UCSD-AML1 (cell line): Measurements from ENCODE around the gene FAM222B.
"Not testable (repeated sequence)": the region's sequence is repeated elsewhere in the genome, so short reads cannot be mapped to it uniquely, and the experiment has no call there.

ENCODE experiments used
- DNase-seq: peaks from one replicate; lab custom pipeline; 2025; ENCODE audit not compliant: unreplicated experiment; lab: John Stamatoyannopoulos, UW

Gene FAM222B

DNA sequence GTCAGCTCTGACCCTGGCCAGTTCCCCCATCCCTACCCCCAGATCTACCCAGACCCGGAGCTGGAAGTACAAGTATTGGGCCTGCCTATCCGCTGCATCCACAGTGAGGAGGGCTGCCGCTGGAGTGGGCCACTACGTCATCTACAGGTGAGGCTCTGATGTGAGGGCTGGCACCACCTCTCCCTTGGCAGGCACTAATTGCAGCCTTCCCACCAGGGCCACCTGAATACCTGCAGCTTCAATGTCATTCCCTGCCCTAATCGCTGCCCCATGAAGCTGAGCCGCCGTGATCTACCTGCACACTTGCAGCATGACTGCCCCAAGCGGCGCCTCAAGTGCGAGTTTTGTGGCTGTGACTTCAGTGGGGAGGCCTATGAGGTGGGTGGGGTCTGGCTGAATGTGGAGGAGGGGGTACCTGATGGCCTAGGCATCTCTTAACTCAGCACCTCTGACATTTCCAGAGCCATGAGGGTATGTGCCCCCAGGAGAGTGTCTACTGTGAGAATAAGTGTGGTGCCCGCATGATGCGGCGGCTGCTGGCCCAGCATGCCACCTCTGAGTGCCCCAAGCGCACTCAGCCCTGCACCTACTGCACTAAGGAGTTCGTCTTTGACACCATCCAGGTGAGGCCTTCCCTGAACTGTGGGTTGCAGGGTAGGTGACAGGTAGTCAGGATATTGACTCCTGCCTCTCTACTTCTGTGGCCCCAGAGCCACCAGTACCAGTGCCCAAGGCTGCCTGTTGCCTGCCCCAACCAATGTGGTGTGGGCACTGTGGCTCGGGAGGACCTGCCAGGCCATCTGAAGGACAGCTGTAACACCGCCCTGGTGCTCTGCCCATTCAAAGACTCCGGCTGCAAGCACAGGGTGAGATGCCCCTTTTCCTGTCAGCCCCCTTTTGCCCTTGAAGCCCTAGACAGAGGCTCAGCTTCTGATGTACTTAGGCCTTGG lies 94.5 kb downstream of the FAM222B start:
- DNase-seq, result no peak

DNA sequence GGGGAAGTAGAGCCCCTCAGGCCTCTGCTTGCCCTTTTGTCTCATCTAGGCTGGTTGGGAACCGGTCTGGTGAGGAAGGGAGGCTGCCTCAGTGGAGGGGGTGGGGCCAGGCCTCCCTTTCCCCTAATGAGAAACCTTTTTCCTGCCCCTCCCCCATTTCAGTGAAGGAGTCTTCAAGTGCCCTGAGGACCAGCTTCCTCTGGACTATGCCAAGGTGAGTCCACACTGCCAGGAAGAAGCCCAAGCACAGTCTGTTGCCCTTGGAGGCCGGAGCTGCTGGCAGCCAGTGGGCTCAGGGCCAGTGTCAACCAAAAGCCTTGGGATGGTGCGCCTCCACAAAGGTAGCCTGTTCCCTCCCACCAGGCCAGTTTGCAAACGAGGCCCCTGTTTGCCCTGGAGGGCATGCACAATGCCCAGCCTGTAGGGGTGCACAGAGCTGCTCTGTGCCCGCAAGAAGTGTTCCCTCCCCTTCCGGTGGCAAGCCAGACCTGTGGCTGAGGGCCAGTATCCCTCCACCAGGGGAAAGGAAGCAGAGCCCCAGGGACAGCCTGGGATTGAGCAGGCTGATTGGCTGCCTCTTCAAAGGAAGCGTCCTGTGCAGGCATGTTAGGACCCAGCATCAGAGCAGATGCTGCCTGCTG lies 95.4 kb downstream of the FAM222B start:
- no peak for DNase-seq

DNA sequence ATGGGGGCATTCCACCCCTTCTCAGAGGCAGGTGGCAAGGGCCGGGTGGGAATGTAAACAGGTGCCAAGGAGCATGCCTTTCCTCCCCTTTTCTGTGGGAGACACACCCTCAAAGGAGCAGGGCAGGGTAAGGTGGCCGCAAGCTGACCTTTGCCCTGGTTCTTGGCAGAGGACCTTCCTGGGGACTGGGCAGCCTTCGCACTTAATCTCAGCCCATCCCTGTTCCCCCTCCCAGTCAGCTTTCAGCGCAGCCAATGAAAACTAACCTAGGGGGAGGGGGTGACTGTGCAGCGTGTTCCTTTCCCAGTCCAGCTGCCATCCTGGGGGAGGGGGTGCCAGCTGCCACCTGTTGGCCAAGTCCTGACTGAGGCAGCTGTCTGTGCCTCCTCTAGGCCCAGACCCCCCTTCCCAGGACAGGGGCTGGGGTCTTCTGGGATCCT lies 96.0 kb downstream of the FAM222B start:
- no peak for DNase-seq

DNA sequence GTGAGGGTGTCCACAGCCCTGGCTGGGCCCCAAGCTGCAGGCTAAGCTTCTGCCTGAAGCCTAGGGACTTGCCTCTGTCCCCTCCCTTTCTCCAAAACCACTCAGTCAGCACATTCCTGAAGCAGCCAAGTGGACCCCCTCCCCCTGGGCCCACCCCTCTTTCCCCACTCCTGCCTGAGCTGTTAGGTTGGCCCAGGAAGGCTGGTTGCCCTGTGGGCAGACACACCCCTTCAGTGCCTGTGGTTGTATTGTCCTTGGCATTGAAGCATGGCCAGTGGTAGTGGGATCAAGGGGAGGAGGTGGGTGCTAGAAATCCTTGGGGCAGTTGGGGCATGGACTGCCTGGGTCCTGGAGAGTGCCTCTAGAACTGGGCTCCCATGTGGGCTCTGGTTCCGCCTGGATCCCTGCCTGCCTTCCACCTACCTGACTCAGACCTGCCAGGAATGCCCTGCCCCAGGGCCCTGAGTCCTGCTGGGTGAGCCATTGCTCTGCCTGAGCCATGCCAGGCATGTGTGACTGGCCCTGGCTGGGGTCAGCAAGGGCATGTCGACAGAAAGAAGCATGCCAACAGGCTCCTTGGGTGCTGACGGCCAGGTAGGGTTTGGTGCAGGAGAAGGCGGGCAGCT lies 96.7 kb downstream of the FAM222B start:
- no peak for DNase-seq

DNA sequence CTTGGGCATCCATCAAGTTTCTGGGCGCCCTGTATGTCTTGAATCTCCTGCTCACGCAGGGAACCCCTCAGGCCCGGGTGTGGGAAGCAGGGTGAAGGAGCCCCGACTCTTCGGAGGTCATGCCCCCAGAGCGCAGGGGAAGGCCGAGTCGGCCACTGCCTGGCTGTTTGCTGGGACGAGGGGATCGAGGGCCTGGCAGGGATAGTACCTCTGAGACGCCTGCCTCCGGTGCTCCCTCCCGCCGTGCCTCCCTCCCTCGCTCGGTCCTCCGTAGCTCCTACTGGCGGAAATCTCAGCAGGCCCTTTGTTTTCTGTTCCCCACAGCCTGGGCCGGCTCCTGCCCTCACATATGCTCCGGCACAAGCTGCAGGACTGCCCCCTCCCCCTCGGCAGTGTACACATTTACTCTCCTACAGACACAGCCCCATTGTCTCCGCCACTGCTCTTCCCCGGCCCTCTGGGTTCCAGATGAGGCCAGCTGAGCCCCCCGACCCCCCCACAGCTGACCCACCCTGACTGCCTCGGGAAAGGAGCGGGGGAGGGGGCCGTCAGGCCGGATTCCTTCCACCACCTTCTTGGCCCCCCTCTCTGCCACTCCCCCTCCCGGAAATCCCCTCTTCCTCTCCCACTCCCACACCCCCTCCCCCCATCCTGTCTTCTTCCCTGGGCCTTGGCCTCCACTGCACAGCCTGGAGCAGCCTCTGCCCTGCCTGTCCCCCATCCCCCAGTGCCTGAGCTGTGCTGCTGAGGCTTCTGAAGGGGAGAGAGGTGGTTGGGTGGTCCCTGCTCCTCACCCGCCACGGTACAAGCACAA lies 97.4 kb downstream of the FAM222B start:
- DNase-seq, result no peak

DNA sequence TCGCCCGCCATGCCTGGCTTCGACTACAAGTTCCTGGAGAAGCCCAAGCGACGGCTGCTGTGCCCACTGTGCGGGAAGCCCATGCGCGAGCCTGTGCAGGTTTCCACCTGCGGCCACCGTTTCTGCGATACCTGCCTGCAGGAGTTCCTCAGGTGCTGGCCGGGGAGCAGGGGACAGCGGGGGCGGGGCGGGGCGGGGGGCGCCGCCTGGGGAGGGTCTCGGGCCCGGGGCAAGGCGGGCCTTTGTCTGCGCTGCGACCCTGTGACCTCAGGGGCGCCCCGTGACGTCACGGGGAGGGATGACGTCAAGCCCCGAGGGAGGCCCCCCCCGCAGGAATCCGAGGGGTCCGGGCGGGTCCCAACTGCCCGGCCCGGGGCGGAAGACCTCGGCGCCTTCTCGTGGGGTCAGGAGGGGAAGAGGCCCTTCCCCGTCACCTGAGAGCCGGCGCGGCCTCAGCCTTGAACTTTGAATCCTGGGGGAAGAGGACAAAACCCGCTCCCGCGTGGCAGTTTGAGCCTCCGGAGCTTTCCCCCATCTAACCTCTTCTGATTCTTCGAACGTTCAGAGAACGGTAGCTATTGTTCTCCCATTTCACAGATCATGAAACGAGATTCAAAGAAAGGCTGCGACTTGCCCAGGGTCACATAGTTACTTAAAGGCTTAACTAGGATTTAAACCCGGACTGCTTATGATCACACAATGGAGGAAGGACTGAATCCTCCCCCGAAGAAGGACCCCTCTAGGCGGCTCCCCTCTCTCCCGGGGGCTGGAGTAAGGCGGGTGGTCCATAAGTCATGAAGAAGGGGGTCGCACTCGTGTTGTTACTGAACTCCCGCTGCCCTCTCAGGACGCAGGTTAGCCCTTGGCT lies 98.3 kb downstream of the FAM222B start:
- DNase-seq, result peak; percentile 56

DNA sequence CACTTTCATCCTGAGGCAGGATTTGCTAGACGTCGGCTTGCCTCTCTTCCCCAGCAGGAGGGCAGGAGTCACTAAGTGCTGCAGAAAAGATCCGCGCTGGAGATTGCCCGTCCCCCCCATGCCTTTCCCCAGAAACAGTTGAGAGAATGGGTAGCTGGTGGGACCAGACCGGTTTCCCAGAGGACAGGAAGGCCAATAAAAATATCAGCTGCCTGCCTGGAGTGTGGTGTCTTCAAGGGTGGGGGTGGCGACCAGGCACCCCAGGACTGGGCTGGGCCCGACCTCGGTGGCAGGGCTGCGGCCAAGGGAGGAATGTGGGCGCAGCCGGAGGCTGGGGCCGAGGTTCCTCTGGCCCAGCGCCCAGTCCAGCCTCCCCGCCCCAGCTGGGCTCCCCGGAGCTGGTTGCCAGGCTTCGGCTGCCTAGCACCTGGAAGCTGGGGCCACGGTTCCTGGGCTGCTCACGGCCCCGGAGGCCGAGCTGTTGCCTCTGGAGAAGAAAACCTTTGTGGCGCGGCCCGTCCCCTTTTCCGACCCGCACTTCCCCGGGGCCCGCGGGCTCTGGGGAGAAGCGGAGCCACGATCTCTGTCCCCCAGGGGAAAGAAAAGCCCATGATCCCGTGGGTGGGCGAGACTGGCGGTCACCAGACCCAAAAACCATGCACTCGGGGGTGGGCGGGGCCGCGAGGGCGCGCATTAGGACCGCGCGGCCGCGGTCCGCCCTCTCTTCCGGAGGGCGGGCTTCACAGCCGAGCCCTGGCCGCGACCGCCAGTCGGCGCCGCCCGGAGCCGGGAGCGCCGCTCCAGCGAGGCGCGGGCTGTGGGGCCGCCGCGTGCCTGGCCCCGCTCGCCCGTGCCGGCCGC lies 99.1 kb downstream of the FAM222B start, which contains the start of gene TRAF4:
Gene TRAF4, plus strand, starts transcription at position 769 of the 861 bp plus-strand sequence. CDS start 102 bp downstream, outside the sequence.
- peak; percentile 89 for DNase-seq

DNA sequence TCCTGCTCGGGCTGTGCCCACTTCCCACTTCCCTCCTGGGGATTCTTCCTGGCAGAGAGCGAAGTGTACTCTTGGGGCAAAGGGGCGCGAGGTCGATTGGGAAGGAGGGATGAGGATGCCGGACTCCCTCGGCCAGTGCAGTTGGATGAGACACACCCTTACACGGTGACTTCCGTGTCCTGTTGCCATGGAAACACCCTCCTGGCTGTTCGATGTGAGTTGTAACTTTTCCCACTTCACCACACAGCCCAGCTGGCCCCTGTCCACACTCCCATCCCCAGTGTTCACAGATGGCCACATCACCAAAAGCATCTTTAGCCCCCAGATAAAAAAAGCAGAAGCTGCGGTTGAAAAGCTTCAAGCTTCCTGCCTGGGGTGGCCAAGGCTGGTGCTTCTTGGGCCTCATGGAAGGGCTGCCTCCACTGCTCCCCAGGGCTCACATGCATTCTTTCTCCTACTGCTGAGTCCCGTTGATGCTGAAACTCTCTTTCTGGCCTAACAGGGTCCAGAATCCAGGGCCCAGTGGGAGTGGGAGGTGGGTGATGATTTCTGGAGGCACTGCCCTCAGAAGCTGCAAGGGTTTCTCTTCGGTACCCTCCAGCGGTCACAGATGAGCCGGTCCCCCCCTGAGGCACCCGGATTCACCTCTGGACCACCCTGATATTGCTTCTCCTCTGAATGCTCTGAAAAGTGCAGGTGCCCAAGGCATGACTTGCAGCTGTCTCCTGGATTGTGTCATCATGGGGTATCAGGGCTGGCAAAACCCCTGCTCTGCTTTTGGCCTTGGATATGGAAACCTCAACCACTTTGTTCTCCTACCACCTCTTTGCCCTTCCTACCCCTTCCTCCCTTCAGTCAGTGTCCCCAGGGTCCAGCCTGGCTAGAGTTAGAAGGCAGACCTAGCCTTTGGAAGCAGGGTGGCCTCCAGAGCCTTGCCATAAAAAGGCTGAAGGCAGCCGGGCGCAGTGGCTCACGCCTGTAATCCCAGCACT lies 100.9 kb downstream of the FAM222B start:
- DNase-seq, result peak; percentile 81

DNA sequence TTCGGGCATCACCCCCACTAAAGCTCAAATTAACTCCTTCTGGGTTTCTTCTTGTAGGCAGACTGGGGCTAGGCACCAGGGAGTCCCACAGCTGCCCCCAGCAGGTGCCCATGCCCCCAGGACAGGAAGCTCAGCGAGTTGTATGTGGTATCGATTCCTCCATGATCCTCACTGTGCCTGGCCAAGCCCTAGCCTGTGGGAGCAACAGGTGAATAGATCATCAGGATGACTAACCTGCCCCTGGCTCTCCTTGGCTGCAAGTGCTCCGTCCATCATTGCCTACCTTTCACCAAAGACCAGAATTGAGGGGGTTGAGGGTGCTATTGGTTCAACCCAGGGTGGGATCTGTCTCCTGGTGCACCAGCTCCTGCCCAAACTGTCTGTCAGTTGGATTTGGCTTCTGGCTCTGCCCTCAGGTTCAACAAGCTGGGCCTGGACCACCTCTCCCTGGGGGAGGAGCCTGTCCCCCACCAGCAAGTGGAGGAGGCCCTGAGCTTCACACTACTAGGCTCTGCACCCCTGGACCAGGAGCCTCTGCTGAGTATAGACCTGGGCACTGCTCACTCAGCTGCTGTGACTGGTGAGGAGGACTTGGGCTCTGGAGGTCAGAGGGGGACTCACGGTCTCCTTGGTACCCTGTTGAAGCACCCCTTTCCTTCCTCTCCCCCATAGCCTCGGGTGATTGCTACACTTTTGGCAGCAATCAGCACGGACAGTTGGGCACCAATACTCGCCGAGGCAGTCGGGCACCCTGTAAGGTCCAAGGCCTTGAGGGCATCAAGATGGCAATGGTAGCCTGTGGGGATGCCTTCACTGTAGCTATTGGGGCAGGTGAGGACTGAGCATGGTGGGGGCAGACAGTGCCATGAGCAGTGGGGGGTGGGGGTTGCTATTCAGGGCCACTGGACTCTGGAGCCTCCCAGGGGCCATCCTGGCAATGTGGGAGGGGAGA lies 101.9 kb downstream of the FAM222B start:
- no peak for DNase-seq

DNA sequence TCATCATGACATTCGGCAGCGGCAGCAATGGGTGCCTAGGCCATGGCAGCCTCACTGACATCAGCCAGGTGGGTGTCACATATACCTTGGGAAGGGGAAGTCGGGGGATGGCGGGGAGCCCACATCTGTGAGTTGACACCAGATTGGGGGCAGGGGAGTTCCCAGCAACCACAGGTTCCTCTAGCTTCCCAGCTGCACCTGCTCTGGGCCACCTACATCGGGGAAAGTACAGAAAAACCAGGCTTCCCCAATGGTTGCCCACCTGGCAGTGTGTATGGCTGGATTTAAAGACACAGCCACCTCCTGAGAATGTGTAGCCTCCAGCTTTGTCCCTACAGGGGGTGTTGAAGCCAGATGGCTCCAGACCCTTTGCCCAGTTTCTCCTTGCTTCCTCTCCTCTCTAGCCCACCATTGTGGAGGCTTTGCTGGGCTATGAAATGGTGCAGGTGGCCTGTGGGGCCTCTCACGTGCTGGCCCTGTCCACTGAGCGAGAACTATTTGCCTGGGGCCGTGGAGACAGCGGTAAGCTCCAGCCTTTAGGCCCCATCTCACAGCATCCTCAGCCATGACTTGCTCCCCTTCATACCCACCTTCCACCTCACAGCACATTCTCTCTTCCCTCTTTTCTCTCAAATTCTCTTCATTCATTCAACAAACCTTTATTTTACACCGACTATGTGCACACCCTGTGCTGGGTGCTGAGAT lies 103.8 kb downstream of the FAM222B start:
- no peak for DNase-seq

DNA sequence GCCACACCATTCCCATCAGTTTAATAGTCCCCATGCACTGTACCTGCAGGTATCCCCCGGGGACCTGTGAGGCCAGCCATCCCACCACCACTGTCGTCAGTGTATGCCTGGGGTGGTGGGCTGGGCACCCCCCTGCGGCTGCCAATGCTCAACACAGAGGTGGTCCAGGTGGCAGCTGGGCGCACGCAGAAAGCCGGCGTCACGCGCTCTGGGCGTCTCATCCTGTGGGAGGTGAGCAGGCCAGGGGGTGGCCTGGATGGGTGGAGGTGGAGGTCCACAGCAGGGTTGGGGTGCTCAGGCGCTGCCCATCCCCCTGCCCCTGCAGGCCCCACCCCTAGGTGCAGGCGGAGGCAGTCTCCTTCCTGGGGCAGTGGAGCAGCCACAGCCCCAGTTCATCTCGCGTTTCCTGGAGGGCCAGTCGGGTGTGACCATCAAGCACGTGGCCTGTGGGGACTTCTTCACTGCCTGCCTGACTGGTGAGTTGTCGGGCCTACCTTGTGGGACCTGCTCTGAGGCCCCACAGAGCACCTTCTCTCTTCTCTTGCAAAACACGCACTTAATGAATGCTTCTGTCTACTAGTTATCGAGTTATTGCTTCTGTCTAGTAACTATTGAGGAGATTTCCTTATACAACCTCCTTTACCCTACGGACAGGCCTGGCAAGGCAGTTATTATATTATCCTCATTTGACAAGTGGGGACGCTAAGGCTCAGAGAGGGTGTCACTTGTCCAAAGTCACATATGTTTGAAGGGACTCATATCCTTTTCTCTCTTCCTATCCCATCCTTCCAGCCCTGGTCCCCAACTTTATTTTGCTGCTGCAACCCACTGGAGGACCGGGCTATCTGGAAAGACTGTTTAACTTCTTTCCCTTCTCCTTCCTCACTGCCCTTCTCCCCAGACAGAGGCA lies 104.6 kb downstream of the FAM222B start:
- no peak for DNase-seq

DNA sequence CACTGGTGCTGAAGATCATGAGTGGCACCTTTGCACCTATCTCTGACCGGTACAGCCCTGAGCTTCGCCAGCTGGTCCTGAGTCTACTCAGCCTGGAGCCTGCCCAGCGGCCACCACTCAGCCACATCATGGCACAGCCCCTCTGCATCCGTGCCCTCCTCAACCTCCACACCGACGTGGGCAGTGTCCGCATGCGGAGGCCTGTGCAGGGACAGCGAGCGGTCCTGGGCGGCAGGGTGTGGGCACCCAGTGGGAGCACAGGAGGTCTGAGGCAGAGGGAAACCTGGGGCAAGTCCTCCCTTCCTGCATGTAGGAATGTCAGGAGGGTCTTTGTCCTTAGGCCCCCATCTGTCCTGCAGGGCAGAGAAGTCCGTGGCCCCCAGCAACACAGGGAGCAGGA lies 105.3 kb downstream of the FAM222B start:
- DNase-seq, result no peak

DNA sequence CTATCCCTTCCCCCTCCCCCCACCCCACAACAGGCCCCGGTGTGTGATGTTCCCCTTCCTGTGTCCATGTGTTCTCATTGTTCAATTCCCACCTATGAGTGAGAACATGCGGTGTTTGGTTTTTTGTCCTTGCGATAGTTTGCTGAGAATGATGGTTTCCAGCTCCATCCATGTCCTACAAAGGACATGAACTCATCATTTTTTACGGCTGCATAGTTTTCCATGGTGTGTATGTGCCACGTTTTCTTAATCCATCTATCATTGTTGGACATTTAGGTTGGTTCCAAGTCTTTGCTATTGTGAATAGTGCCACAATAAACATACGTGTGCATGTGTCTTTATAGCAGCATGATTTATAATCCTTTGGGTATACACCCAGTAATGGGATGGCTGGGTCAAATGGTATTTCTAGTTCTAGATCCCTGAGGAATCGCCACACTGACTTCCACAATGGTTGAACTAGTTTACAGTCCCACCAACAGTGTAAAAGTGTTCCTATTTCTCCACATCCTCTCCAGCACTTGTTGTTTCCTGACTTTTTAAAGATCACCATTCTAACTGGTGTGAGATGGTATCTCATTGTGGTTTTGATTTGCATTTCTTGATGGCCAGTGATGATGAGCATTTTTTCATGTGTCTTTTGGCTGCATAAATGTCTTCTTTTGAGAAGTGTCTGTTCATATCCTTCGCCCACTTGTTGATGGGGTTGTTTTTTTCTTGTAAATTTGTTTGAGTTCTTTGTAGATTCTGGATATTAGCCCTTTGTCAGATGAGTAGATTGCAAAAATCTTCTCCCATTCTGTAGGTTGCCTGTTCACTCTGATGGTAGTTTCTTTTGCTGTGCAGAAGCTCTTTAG lies 106.4 kb downstream of the FAM222B start:
- DNase-seq, result not testable (repeated sequence)

DNA sequence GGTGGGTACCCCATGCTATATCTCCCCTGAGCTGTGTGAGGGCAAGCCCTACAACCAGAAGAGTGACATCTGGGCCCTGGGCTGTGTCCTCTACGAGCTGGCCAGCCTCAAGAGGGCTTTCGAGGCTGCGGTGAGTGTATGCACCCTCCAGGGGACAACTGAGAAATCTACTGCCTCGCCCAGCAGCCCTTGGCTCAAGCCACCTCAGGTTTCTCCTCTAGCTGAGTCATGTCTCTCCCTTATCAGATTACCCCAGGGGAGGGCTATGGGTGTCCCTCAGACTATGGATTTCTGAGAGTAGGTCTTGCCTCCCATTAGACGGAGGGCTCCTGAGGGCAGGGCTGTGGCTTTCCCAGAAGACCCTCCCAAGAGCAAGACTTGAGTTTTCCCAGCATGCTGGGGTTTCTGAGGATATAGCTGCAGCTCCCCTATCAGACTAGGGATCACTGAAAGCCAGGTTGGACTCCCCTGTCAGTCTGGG lies 107.3 kb downstream of the FAM222B start:
- no peak for DNase-seq
